A172 (cell line): Measurements from ENCODE around the gene SLC6A8. TPM values are rescaled to one million over a fixed set of nuclear protein-coding genes. Genes with fewer than 3 reads are reported as not detected.
A peak's percentile ranks its signal among the peaks of the same experiment; 100 is the strongest.
"Not testable (repeated sequence)": the region's sequence is repeated elsewhere in the genome, so short reads cannot be mapped to it uniquely, and the experiment has no call there.

ENCODE experiments used
- DNase-seq: peaks from one replicate; pipeline ENCODE4 v3.0.0-alpha.2; 2015; ENCODE audit warnings: low spot score
- total RNA-seq: library from RNA; depleted of rRNA; stranded (reverse); fragments of >200 nt; shearing (Covaris generic); gene quantifications from 2 replicates; pipeline ENCODE4 v1.2.3, GENCODE V29; 2014

SLC6A8 gene
- total RNA-seq, 1 experiment from 2014 or later = 17.1 TPM

- no peak for DNase-seq
Observed at GRCh38 chrX:153693216-153694086, 5.7 kb downstream of the SLC6A8 start.

DNA sequence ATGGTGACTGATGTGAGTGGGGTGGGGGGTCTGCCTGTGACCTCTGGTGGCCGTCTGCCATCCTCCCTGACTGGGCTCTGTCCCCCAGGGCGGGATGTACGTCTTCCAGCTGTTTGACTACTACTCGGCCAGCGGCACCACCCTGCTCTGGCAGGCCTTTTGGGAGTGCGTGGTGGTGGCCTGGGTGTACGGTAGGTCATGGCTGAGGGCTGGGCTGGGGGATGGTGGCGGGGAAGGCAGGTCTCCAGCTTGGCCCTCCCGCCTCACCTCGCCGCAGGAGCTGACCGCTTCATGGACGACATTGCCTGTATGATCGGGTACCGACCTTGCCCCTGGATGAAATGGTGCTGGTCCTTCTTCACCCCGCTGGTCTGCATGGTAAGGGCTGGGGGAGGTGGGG lies 6.5 kb downstream of the SLC6A8 start:
- not testable (repeated sequence) for DNase-seq

- DNase-seq = no peak
Observed at GRCh38 chrX:153694687-153695270, 7.1 kb downstream of the SLC6A8 start.

GRCh38 chrX:153696100-153696499 lies 8.4 kb downstream of the SLC6A8 start:
- no peak for DNase-seq

- DNase-seq = not testable (repeated sequence)
Observed at GRCh38 chrX:153696538-153696937, 8.8 kb downstream of the SLC6A8 start.

- DNase-seq = not testable (repeated sequence)
Observed at GRCh38 chrX:153696986-153697722, 9.4 kb downstream of the SLC6A8 start.

DNA sequence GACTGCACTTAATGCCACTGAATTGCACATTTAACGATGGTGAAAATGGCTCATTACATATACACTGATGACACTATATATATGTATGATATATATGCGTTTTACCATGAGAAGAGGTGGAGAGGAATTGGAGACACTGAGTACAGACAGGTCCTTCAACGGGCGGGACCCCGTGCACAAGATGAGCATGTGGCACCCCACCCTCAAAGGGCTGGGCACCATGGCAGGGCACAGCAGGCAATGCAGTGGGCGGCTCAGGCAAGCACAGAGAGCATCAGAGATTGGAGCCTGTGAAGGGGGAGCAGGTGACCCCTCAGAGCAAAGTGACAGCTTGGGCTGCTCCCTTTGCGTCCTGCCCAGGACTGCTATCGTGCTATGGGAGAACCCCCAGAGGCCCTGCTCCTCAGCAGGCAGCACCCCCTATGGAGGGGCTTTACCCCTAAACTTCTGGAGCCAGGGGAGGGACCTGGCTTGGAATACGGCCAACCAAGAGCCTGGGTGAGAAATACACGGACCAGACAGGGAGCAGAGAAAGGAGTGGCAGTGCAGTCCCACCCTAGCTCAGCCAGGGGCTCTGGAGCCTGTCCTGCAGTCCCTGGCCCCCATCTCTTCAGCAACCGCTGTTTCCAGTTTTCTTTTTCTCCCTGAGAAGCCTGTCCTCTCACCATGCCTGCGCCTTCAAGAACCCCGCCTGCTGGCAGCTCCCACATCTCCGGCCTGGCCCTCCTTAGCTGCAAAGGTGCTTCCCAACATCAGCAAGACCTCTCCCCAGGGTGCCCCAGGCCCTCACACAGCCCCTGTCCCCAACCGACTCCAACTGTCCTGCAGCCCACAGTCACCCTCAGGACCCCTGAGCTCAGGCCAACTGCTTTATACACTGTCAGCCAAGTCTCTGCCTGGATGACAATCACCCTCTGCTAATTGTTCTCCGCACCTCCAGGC lies 10.5 kb downstream of the SLC6A8 start:
- DNase-seq = no peak

- DNase-seq = not testable (repeated sequence)
Observed at GRCh38 chrX:153699210-153699783, 11.6 kb downstream of the SLC6A8 start.

DNA sequence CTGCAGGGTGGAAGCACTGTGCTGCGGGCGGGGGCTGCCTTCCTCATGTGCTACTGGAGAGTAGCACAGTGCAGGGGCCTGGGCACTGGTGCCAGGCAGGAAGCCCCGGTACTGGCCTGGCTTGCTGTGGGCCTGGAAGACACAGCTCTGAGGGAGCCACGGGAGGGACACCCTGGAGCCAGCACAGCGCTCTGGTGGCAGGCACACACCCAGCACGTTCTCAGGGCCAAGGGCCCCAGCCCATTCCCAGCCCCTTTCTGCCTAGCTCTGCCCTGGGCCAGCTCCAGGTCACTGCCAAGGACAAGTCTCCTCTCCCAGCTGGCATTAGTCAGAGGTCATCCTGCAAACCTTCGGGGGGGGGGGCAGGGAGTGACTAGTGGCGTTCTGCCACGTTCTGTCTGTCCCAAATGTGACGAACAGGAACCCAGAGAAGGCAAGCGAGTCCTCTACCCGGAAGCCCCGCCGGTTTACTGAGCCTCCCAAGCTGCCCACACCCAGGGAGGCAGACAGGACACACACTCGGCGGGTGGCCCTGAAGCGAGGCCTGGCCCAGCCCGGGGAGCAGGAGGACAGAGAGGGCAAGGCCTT lies 12.2 kb downstream of the SLC6A8 start:
- DNase-seq = peak; percentile 29

DNA sequence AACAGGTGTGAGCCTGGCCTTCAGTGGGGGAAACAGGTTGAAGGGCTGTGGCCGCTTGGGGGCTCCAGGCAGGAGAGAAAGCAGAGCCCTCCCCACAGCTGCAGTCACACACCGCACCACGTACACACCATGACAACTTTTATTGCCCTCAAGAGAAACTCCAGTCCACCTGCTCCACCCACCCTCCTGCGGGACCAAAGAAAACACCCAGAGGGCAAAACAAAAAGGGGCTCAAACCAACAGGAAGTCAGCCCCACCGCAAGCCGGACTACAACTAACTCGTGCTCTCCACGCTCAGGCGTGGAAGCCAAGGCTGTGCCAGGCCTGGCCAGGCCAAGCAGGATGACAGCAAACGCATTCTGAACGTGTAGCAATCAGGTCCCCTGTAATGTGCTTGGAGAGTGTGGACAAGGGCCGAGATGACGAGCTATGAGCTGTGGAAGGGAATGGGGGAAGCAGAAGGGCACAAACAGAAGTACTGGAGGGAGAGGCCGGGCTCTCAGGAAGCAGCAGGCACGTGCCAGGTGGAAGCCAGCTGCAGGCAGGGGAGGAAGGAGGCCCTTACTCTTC lies 12.7 kb downstream of the SLC6A8 start:
- DNase-seq = no peak

- no peak for DNase-seq
Observed at GRCh38 chrX:153700967-153701366, 13.2 kb downstream of the SLC6A8 start.

DNA sequence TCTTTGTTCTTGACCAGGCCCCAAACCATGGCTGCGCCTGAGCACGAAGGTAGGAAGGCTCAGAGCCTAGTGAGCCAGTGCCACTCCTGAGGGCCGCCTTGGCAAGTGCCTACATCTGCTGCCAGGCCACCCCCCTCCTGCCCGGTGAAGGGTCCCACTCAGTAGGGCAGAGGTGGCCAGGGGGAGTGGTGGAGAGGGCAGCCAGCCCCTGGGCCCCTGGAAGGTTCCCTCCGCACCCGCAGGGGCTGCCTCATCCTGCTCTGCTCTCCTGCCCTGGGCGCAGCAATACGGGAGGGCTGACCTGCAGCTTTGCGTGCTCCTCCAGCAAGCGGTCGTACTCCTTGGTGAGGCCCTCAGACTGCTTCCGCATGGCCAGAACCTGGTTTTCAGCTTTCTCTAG lies 14.0 kb downstream of the SLC6A8 start:
- no peak for DNase-seq

GRCh38 chrX:153702336-153703035 lies 14.8 kb downstream of the SLC6A8 start:
- no peak for DNase-seq

DNA sequence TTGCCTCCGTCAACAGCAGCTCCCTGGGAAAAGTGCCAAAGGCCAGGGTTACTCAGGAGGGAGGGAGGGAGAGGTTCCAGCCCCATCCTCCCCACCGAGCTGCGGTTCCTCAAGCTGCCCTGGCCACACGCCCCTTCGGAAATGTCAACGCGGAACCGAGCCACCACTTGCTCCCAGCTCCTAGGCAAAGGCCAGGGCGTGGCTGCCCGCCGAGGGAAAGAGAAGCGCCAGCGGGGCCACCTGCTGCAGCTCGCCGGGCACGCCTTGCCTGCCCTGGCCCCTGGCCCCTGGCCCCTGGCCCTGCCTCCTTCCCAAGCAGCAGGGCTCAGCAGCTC lies 15.3 kb downstream of the SLC6A8 start:
- DNase-seq = peak; percentile 83

DNA sequence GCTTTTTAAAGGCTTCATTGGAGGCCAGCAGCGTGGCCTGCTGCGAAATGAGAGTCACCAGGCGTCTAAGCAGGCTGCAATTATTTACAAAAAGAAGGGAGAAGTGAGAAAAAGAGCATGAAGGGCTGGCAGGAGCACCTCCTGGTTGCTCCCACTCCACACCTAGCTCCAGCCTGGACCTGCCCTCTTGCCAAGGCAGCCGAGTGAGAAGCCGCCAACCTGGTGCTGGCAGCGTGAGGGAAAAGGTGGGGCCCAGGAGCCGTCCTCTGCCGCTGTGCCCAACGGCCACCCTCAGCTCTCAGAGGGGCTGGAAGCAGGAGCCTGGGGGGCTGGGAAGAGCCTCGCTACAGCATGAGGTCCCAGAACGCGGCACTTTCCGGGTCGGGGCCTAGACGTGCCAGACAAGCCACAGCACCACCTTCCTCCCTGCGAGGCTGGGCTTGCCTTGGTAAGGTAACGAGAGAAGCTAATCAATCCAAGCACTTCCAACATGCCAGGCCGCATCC lies 16.3 kb downstream of the SLC6A8 start:
- DNase-seq = no peak

DNA sequence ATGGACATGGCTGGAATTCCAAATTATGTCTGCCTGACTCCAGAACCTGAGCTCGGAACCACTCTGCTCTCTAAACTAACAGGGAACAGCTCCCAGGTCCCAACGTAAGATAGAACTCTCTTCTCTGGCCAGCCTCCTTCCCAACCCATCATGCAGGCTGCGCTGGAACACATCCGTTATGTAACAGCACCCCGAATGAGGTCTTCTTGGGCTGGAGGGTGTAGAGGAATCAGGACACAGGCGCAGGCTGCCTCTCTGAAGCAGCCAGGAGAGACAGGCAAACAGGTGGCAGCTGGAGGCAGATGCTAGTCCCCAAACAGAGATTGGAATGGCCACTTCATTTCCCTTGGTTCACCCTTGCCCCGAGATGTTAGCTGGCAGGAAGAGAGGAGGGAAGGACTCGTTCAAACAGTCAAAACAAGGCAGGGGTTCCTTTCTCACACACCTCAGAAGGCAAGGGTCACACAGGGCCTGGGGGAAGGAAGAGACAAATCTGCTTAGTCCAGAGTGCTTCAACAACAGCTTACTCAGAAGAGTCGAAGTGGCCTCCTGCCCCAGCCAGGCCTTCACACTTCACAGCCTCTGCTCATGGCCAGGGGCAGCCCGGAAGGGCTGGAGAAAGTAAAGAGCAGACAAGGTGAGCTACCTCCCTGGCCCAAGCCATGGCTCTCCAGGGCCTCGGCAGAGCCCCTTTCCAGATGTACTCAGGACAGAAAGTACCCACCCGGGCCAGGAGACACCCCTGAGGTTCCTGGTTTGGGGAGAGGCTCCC lies 17.1 kb downstream of the SLC6A8 start:
- not testable (repeated sequence) for DNase-seq

GRCh38 chrX:153705403-153706060 lies 17.8 kb downstream of the SLC6A8 start:
- DNase-seq = not testable (repeated sequence)

GRCh38 chrX:153706799-153707198 lies 19.1 kb downstream of the SLC6A8 start:
- DNase-seq = no peak
